ENCODE measurements around the gene MOB1A. TPM values are rescaled to one million over a fixed set of nuclear protein-coding genes. Genes with fewer than 3 reads are reported as not detected.

Gene MOB1A
- total and polyA plus RNA-seq, 2 of the 13 experiments (the other 11 are each of a cell fraction or from before 2014, with no cell fraction given) = 48.2 to 139 TPM

DNA sequence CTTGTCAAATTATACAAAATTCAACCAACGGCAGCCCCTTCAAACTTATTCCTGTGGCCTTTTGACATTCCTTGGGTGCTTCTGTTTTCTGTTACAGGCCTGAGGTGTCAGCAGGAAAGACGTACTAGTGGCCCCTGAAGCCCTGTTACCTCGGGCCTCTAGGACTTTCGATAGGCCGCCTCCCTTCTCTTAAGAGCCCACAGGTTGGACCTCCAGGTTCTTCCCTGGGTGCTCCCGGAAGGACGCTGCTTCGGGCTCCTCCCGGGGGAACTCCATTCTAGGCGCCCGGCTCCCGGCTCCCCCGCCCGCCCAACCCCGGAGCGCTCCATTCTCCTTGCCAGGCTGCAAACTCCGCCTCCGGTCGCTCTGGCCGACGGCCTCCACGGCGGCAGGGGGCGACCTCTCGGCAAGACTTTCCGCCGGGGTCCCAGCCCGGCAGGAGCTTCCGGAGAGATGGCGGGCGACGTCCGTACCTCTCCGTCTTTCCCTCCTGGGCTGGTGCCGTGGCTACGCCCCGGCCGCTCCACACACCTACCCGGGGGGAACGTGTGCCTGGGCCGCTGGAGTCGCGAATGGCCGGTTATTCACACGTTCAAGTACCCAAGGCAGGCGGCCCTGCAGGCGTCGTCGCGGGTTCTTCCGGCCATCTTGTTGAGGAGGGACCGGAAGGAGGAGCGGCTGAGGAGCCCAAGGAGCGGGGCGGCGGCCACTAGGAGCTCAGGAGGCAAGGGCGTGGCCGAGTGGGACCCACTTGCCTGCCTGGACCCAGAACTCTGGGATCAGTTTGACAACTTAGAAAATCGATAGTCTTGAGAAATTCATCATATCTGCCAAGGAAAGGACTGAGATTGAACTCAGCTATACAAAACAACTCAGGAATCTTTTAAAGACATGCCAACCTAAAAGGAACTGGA, 58.5 kb downstream of the MOB1A start (continued):
- TF ChIP-seq LBX2 (CRISPR knock-in tag; IDR thresholded peaks at IDR 0.05; ENCODE audit: borderline replicate concordance) (peak; percentile 94; the same call in 1 of the 2 replicates), ZBTB49 (CRISPR knock-in tag; IDR thresholded peaks at IDR 0.05; ENCODE audit: borderline replicate concordance) (no peak; the same call in 1 of the 2 replicates), ZNF577 (CRISPR knock-in tag; IDR thresholded peaks at IDR 0.05; ENCODE audit: borderline replicate concordance, low read depth) (no peak), ZNF383 (CRISPR knock-in tag; IDR thresholded peaks at IDR 0.05; ENCODE audit: borderline replicate concordance) (no peak), ZNF549 (CRISPR knock-in tag; IDR thresholded peaks at IDR 0.05) (no peak), SNAPC2 (CRISPR knock-in tag; IDR thresholded peaks at IDR 0.05) (peak; percentile 80; the same call in 1 of the 2 replicates), DPF2 (CRISPR knock-in tag; IDR thresholded peaks at IDR 0.05; ENCODE audit: borderline replicate concordance, low read depth) (no peak), ZHX2 (IDR thresholded peaks at IDR 0.05; ENCODE audit: low read depth) (peak; percentile 95), ZHX2 (CRISPR knock-in tag; IDR thresholded peaks at IDR 0.05; ENCODE audit: borderline replicate concordance) (no peak; the same call in 1 of the 2 replicates), RORA (CRISPR knock-in tag; IDR thresholded peaks at IDR 0.05) (no peak), ZNF747 (CRISPR knock-in tag; IDR thresholded peaks at IDR 0.05; ENCODE audit: borderline replicate concordance) (peak; percentile 94), ZBTB44 (CRISPR knock-in tag; IDR thresholded peaks at IDR 0.05) (no peak; the same call in 1 of the 2 replicates), ZNF546 (CRISPR knock-in tag; conservative IDR thresholded peaks at IDR 0.05) (peak; percentile 77; the same call in 1 of the 2 replicates), NFYC (CRISPR knock-in tag; IDR thresholded peaks at IDR 0.05) (peak; percentile 47), ZMAT3 (CRISPR knock-in tag; conservative IDR thresholded peaks at IDR 0.05) (peak; percentile 93)
- TF ChIP-seq, protein P1, sequence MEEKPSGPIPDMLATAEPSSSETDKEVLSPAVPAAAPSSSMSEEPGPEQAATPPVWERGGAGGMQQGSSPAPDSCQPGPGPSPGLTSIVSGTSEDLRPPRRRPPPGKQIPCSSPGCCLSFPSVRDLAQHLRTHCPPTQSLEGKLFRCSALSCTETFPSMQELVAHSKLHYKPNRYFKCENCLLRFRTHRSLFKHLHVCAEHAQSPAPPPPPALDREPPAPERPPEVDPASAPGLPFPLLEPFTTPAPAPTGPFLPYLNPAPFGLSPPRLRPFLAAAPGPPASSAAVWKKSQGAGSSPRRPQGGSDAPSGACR (CRISPR knock-in tag; IDR thresholded peaks at IDR 0.05) = peak; percentile 99
